H1 (cell line): ENCODE results near the gene SLC4A7. TPM values are rescaled to one million over a fixed set of nuclear protein-coding genes. Genes with fewer than 3 reads are reported as not detected.

Source experiments
- BRCA1 ChIP-seq: IDR thresholded peaks from 2 replicates; pipeline ENCODE4 v1.6.1; 2012; ENCODE audit warnings: low read depth, low read length, improper control_type of control experiment
- CEBPB ChIP-seq: IDR thresholded peaks from 2 replicates; pipeline ENCODE4 v1.6.1; 2012; ENCODE audit warnings: low read depth, low read length
- CHD1 ChIP-seq: IDR thresholded peaks from 2 replicates; pipeline ENCODE4 v1.6.1; 2012; ENCODE audit warnings: low read depth, low read length, improper control_type of control experiment
- CREB1 ChIP-seq: IDR thresholded peaks from 2 replicates; pipeline ENCODE4 v1.6.1; 2012; ENCODE audit warnings: inconsistent platforms
- JUND ChIP-seq: IDR thresholded peaks from 2 replicates; pipeline ENCODE4 v1.6.1; 2011; ENCODE audit warnings: mild to moderate bottlenecking, improper control_type of control experiment, low read length
- POU5F1 ChIP-seq: IDR thresholded peaks from 2 replicates; pipeline ENCODE4 v1.6.1; 2011; ENCODE audit warnings: low read depth, mild to moderate bottlenecking, low read length, moderate library complexity
- SIN3A ChIP-seq, 2 experiments: IDR thresholded peaks in 1 of 2; conservative IDR thresholded peaks in 1 of 2; 2 replicates each; pipeline ENCODE4 v1.6.1; 2011 to 2012; ENCODE audit warnings: low read length in 2 of 2, improper control_type of control experiment in 1 of 2, low read depth in 1 of 2, mild to moderate bottlenecking in 1 of 2
- TAF7 ChIP-seq: optimal IDR thresholded peaks from 2 replicates; pipeline ENCODE3; 2011; ENCODE audit warnings: low read depth, mild to moderate bottlenecking, inconsistent platforms, low read length, moderate library complexity, borderline replicate concordance
- TEAD4 ChIP-seq: IDR thresholded peaks from 2 replicates; pipeline ENCODE4 v1.6.1; 2012; ENCODE audit warnings: low read depth, low read length, inconsistent platforms, mixed read lengths
- polyA plus RNA-seq, 7 experiments: library from polyadenylated mRNA; depleted of rRNA in 3 of 7; stranded (reverse) in 5 of 7; unstranded in 2 of 7; fragments of >200 nt in 5 of 7; fragments of 200-250 nt in 2 of 7; gene quantifications; 1 replicate in 5 of 7; 2 replicates in 1 of 7; 4 replicates in 1 of 7; pipeline versions ENCODE4 v1.2.1 to v1.2.3, GENCODE V29; 2011 to 2013; ENCODE audit warnings: missing spikeins in 2 of 7, mixed read lengths in 2 of 7
- total RNA-seq: library from RNA; stranded (reverse); fragmentation: NEBNext Ultra II Directional; extraction: Animal tissue kit (Norgen Biotek cat#: 25700); gene quantifications from 2 replicates; pipeline ENCODE4 v1.2.1, GENCODE V29; 2021

SLC4A7 gene
- total and polyA plus RNA-seq, 2 of the 8 experiments (the other 6 are each of a cell fraction or from before 2014, with no cell fraction given) = 14.9 to 70.5 TPM

GRCh38 chr3:27354588-27355203, 129.5 kb downstream of the SLC4A7 start (continued):
- TF ChIP-seq POU5F1 (no peak), CREB1 (no peak), JUND (no peak), CEBPB (no peak), TEAD4 (no peak), SIN3A (conservative IDR thresholded peaks at IDR 0.05 in 1 of 2, IDR thresholded peaks at IDR 0.05 in 1 of 2; ENCODE audit: low read depth in 1 of 2, low read length in 2 of 2) (no peak), BRCA1 (no peak), CHD1 (no peak), TAF7 (no peak)
